Activated CD8-positive, alpha-beta T cell treated with anti-CD3 and anti-CD28 coated beads for 36 hours (primary cell): ENCODE measurements around the gene FBXL22. TPM values are rescaled to one million over a fixed set of nuclear protein-coding genes. Genes with fewer than 3 reads are reported as not detected.

Experiments used
- ATAC-seq: fragments of 200-7000 bp; cut with Tn5 transposase; one replicate; pipeline ENCODE4 v1.10.0; 2021; ENCODE audit warnings: mild to moderate bottlenecking, moderate library complexity
- CTCF ChIA-PET: fragments of 350-600 bp; sonication (Branson Sonifier 250); formaldehyde crosslinking; loops from one replicate; lab custom pipeline; 2021; ENCODE audit warnings: antibody characterized with exemption; lab: Charles Lee
- POLR2A ChIA-PET: fragments of 350-600 bp; sonication (Branson Sonifier 250); formaldehyde crosslinking; loops from one replicate; lab custom pipeline; 2021; ENCODE audit warnings: antibody characterized with exemption; lab: Charles Lee
- DNase-seq: peaks from one replicate; pipeline ENCODE4 v3.0.0-alpha.2; 2020
- H3K27ac Mint-ChIP-seq: one replicate; pipeline ENCODE4 v1.8.0; 2021; ENCODE audit warnings: mild to moderate bottlenecking, mixed read lengths
- H3K27me3 Mint-ChIP-seq: one replicate; pipeline ENCODE4 v1.8.0; 2021; ENCODE audit warnings: mixed read lengths
- H3K36me3 Mint-ChIP-seq: one replicate; pipeline ENCODE4 v1.8.0; 2021; ENCODE audit warnings: low read depth, mixed read lengths
- H3K4me1 Mint-ChIP-seq: one replicate; pipeline ENCODE4 v1.8.0; 2021; ENCODE audit warnings: low read depth, mixed read lengths
- H3K4me3 Mint-ChIP-seq: one replicate; pipeline ENCODE4 v1.8.0; 2021; ENCODE audit warnings: mild to moderate bottlenecking, moderate library complexity, mixed read lengths
- H3K9me3 Mint-ChIP-seq: one replicate; pipeline ENCODE4 v1.8.0; 2021; ENCODE audit warnings: mixed read lengths
- CTCF ChIP-seq: fragments of 200-600 bp; IDR thresholded peaks from one replicate; pipeline ENCODE4 v1.8.0; 2022; ENCODE audit warnings: antibody characterized with exemption, mild to moderate bottlenecking
- intact Hi-C: fragments of 100-400 bp; cut with micrococcal nuclease; formaldehyde crosslinking; loops from one replicate; pipeline ENCODE4 v1.10.0; 2022
- total RNA-seq, 2 experiments: library from RNA; stranded (reverse); gene quantifications; one replicate each; pipeline ENCODE4 v1.2.3, GENCODE V29; 2021

The FBXL22 gene
- total RNA-seq, 2 experiments from 2014 or later: 0.34 to 0.63 TPM

- ChIA-PET CTCF (interaction anchor here (0.7 to 8.6 kb wide), 25 partner anchors 10 to 554 kb away, joined by 3 to 61 read pairs (median 4); partner anchors contain the start of gene USP3), POLR2A (interaction anchor here (0.5 to 5.4 kb wide), 17 partner anchors 11 to 1681 kb away, joined by 3 to 39 read pairs (median 4); partner anchors contain the start of genes CIAO2A and USP3)
- TF ChIP-seq CTCF: peak; percentile 17
- Mint-ChIP-seq H3K9me3 (no peaks in the 10 kb centered on the region), H3K4me3 (peak overlapping the region; percentile 87), H3K4me1 (peaks cover 53% of the 10 kb centered on the region), H3K27me3 (no peaks in the 10 kb centered on the region), H3K36me3 (peaks cover 4% of the 10 kb centered on the region), H3K27ac (peak overlapping the region; percentile 89)
- intact Hi-C loops: loop anchor here (5.0 kb wide), 2 partner anchors 92 to 132 kb away; no protein-coding TSS in a partner anchor
- no peak for ATAC-seq
- DNase-seq: peak; percentile 66
Observed at GRCh38 chr15:63599401-63600000, 2.3 kb downstream of the FBXL22 start.

GRCh38 chr15:63600001-63600615 is 2.9 kb downstream of the FBXL22 start:
- ChIA-PET CTCF (interaction anchor here (0.6 to 8.6 kb wide), 20 partner anchors 10 to 150 kb away, joined by 3 to 61 read pairs (median 4); partner anchors contain the start of gene USP3), POLR2A (interaction anchor here (0.5 to 5.4 kb wide), 23 partner anchors 10 to 1682 kb away, joined by 3 to 39 read pairs (median 3); partner anchors contain the start of genes CIAO2A and USP3)
- Mint-ChIP-seq H3K4me1 (peaks cover 51% of the 10 kb centered on the region), H3K9me3 (no peaks in the 10 kb centered on the region), H3K36me3 (no peaks in the 10 kb centered on the region), H3K27ac (peak overlapping the region; percentile 89), H3K4me3 (peak overlapping the region; percentile 87), H3K27me3 (no peaks in the 10 kb centered on the region)
- DNase-seq (no peak), ATAC-seq (peak; percentile 1)
- intact Hi-C loops: loop anchor here (10.0 kb wide), 1 partner anchor 295 kb away; no protein-coding TSS in a partner anchor
- no peak for TF ChIP-seq CTCF

GRCh38 chr15:63600616-63601025 is 3.4 kb downstream of the FBXL22 start:
- peak overlapping the region; percentile 96 for H3K27ac Mint-ChIP-seq
- intact Hi-C loops: loop anchor here (10.0 kb wide), 1 partner anchor 294 kb away; no protein-coding TSS in a partner anchor
- no peaks in the 10 kb centered on the region for H3K9me3 Mint-ChIP-seq
- POLR2A ChIA-PET: interaction anchor here (0.6 to 5.4 kb wide), 20 partner anchors 9 to 493 kb away, joined by 3 to 39 read pairs (median 4); partner anchors contain the start of genes CIAO2A and USP3
- peak overlapping the region; percentile 87 for H3K4me3 Mint-ChIP-seq
- ATAC-seq (peak; percentile 76), DNase-seq (peak; percentile 93)
- TF ChIP-seq CTCF: no peak
- H3K4me1 Mint-ChIP-seq: peaks cover 52% of the 10 kb centered on the region
- no peaks in the 10 kb centered on the region for H3K36me3 Mint-ChIP-seq
- no peaks in the 10 kb centered on the region for H3K27me3 Mint-ChIP-seq
- CTCF ChIA-PET: interaction anchor here (0.6 to 8.6 kb wide), 15 partner anchors 10 to 149 kb away, joined by 3 to 61 read pairs (median 4); partner anchors contain the start of gene USP3

GRCh38 chr15:63601026-63601703 is 4.0 kb downstream of the FBXL22 start:
- ChIA-PET POLR2A (interaction anchor here (0.9 to 5.4 kb wide), 14 partner anchors 9 to 492 kb away, joined by 3 to 39 read pairs (median 4); partner anchors contain the start of genes CIAO2A and USP3), CTCF (interaction anchor here (0.6 to 8.6 kb wide), 8 partner anchors 9 to 148 kb away, joined by 3 to 61 read pairs (median 4); partner anchors contain the start of gene USP3)
- no peaks in the 10 kb centered on the region for H3K36me3 Mint-ChIP-seq
- H3K9me3 Mint-ChIP-seq: no peaks in the 10 kb centered on the region
- no peak for TF ChIP-seq CTCF
- ATAC-seq (peak; percentile 10), DNase-seq (peak; percentile 66)
- H3K27me3 Mint-ChIP-seq: no peaks in the 10 kb centered on the region
- peak overlapping the region; percentile 96 for H3K27ac Mint-ChIP-seq
- H3K4me3 Mint-ChIP-seq: peak overlapping the region; percentile 87
- intact Hi-C loops: loop anchor here (10.0 kb wide), 1 partner anchor 294 kb away; no protein-coding TSS in a partner anchor
- H3K4me1 Mint-ChIP-seq: peaks cover 52% of the 10 kb centered on the region
